Spleen (tissue), 11 donors: ENCODE results near the gene STK39. TPM values are rescaled to one million over a fixed set of nuclear protein-coding genes. Genes with fewer than 3 reads are reported as not detected.

Experiments used
- DNase-seq: peaks from one replicate; pipeline ENCODE4 v3.0.0-alpha.2; 2020
- H3K27ac ChIP-seq, 8 donors: fragments of 200-600 bp; sonication (generic) in 7 of 8; 1 replicate in 4 of 8; 2 replicates in 4 of 8; pipeline versions ENCODE4 v1.5.0 to v1.8.0; 2016 to 2021; ENCODE audit warnings: inconsistent platforms in 4 of 8, mild to moderate bottlenecking in 4 of 8, moderate library complexity in 1 of 8
- H3K27me3 ChIP-seq, 7 donors: fragments of 200-600 bp; sonication (generic) in 6 of 7; replicated peaks in 1 of 7; 1 replicate in 4 of 7; 2 replicates in 3 of 7; pipeline versions ENCODE4 v1.5.0 to v1.8.0; 2016 to 2021; ENCODE audit warnings: inconsistent platforms in 3 of 7, mild to moderate bottlenecking in 1 of 7
- H3K36me3 ChIP-seq, 6 donors: fragments of 200-600 bp; sonication (generic) in 5 of 6; 1 replicate in 4 of 6; 2 replicates in 2 of 6; pipeline versions ENCODE4 v1.5.0 to v1.8.0; 2016 to 2021; ENCODE audit warnings: inconsistent platforms in 2 of 6
- H3K4me1 ChIP-seq, 6 donors: fragments of 200-600 bp; sonication (generic) in 5 of 6; 1 replicate in 3 of 6; 2 replicates in 3 of 6; pipeline versions ENCODE4 v1.5.0 to v1.8.0; 2016 to 2021; ENCODE audit warnings: inconsistent platforms in 3 of 6
- H3K4me3 ChIP-seq, 8 donors: fragments of 200-600 bp; sonication (generic) in 7 of 8; 1 replicate in 4 of 8; 2 replicates in 4 of 8; pipeline versions ENCODE4 v1.5.0 to v1.8.0; 2016 to 2021; ENCODE audit warnings: inconsistent platforms in 4 of 8, mild to moderate bottlenecking in 4 of 8, moderate library complexity in 2 of 8
- H3K9me3 ChIP-seq, 8 donors: fragments of 200-600 bp; sonication (generic) in 7 of 8; 1 replicate in 4 of 8; 2 replicates in 4 of 8; pipeline versions ENCODE4 v1.5.0 to v1.8.0; 2016 to 2021; ENCODE audit warnings: inconsistent platforms in 4 of 8
- POLR2A ChIP-seq, 3 donors: fragments of 450-650 bp; IDR thresholded peaks; one replicate each; pipeline ENCODE4 v1.5.1; 2017; ENCODE audit warnings: antibody characterized with exemption in 3 of 3, mild to moderate bottlenecking in 1 of 3
- POLR2AphosphoS5 ChIP-seq, 3 donors: sonication (generic); formaldehyde crosslinking; IDR thresholded peaks; one replicate each; pipeline ENCODE4 v1.5.1; 2017; ENCODE audit warnings: antibody characterized with exemption in 3 of 3
- WGBS, 5 donors: extraction: QIAGEN DNeasy Blood & Tissue Kit in 3 of 5; methylation state at CpG; one replicate each; pipeline versions ENCODE4 v1.1.5 to v1.1.7; 2013 to 2018; 5-methylcytosine and 5-hydroxymethylcytosine counted together
- intact Hi-C: fragments of 100-400 bp; cut with DNase I; formaldehyde crosslinking; loops from one replicate; pipeline ENCODE4 v1.15.0; 2023; ENCODE audit warnings: low total_unique reads
- polyA plus RNA-seq, 3 donors: library from polyadenylated mRNA; stranded (reverse); fragments of 200-250 nt; gene quantifications; one replicate each; pipeline ENCODE4 v1.2.1, GENCODE V29; 2013
- total RNA-seq, 7 donors: library from RNA; depleted of rRNA in 3 of 7; stranded (reverse); fragments of >200 nt in 3 of 7; fragmentation: NEBNext Ultra II Directional in 4 of 7; extraction: Animal tissue kit (Norgen Biotek cat#: 25700) in 4 of 7; gene quantifications; one replicate each; pipeline versions ENCODE4 v1.1.0 to v1.2.1, GENCODE V29; 2016 to 2021
- TF ChIP-seq, protein P1 (sequence below), 11 experiments: fragments of 200-600 bp in 7 of 11; fragments of 450-650 bp in 4 of 11; sonication (generic) in 4 of 11; IDR thresholded peaks in 8 of 11; conservative IDR thresholded peaks in 3 of 11; 1 replicate in 7 of 11; 2 replicates in 4 of 11; pipeline versions ENCODE4 v1.4.0 to v1.8.0; 2016 to 2021; ENCODE audit warnings: antibody characterized with exemption in 11 of 11, inconsistent platforms in 4 of 11, mild to moderate bottlenecking in 1 of 11
- donor health status: healthy with polysubstance abuse.
- donor health status: DM: no; HTN: no; CAD: no; lungs with moderate emphysema.
- donor health status: DM: no; HTN: no; CAD: no.
- donor health status: Bipolar disorder and iron deficiency.
- donor health status: healthy.
- donor health status: DM: no; HTN: no; CAD: no.
- donor health status: DM: yes; HTN: yes; CAD: no.

STK39 gene
- total and polyA plus RNA-seq, 10 donors: 8.6 to 17.8 (median 11.0) TPM

DNA sequence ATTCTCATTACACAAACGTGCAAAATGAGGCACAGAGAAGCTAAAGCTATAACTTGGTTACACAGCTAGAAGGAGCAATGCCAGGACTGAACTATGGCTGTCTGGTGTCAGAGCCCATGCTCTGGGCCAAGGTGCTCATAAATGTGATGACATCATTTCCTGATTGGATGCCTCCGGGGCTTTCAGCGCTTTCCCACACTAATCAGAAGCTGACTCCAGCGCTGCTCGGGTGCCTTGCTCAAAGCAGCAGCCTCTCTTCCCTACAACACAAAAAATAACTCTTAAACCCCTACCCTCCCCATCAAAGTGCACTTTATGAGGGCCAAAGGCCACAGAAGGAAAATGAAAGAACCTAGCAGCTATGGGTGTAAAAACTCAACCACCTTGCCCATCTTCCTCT lies 90.7 kb downstream of the STK39 start:
- Histone ChIP-seq H3K4me3 (no peak overlapping the region), H3K27ac (peak overlapping the region in 1 of 8 donors; percentile 57), H3K36me3 (peaks cover 0 to 13% (median 2%) of the 10 kb centered on the region in 6 donors), H3K4me1 (peaks cover 0 to 14% (median 4%) of the 10 kb centered on the region in 6 donors), H3K27me3 (no peaks in the 10 kb centered on the region), H3K9me3 (no peaks in the 10 kb centered on the region)
- intact Hi-C loops: no loop called here
- TF ChIP-seq POLR2A (IDR thresholded peaks at IDR 0.05): no peak
- TF ChIP-seq POLR2AphosphoS5 (IDR thresholded peaks at IDR 0.05): no peak
- TF ChIP-seq, protein P1, sequence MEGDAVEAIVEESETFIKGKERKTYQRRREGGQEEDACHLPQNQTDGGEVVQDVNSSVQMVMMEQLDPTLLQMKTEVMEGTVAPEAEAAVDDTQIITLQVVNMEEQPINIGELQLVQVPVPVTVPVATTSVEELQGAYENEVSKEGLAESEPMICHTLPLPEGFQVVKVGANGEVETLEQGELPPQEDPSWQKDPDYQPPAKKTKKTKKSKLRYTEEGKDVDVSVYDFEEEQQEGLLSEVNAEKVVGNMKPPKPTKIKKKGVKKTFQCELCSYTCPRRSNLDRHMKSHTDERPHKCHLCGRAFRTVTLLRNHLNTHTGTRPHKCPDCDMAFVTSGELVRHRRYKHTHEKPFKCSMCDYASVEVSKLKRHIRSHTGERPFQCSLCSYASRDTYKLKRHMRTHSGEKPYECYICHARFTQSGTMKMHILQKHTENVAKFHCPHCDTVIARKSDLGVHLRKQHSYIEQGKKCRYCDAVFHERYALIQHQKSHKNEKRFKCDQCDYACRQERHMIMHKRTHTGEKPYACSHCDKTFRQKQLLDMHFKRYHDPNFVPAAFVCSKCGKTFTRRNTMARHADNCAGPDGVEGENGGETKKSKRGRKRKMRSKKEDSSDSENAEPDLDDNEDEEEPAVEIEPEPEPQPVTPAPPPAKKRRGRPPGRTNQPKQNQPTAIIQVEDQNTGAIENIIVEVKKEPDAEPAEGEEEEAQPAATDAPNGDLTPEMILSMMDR (IDR thresholded peaks at IDR 0.05 in 8 of 11, conservative IDR thresholded peaks at IDR 0.05 in 3 of 11): no peak
- no peak for DNase-seq
- 67 to 88% (median 79%) methylated on average over 5 of the region's 5 CpGs for WGBS, 5 donors

DNA sequence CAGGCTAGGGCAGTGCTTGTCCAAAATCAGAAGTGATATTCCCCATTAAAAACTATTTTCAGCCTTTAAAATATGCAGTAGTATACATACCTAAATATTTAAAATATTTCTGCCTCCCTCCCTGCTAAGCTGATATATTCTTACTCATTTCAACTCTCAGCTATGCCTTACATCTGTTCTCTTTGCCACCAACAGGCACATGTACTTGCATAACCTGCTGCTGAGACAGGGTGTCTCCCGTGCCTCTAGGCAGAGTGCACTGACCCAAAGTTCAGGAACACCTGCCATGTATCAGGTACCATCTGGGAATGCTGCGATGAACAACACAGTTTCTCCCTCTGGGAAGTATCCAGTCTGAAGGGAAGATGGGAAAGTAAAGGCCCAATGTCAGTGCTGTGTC lies 91.7 kb downstream of the STK39 start:
- no peak overlapping the region for H3K4me3 ChIP-seq
- intact Hi-C loops: no loop called here
- no peaks in the 10 kb centered on the region for H3K27me3 ChIP-seq
- TF ChIP-seq, protein P1 (IDR thresholded peaks at IDR 0.05 in 8 of 11, conservative IDR thresholded peaks at IDR 0.05 in 3 of 11): no peak
- TF ChIP-seq POLR2AphosphoS5 (IDR thresholded peaks at IDR 0.05) (no peak), POLR2A (IDR thresholded peaks at IDR 0.05) (no peak)
- H3K9me3 ChIP-seq: no peaks in the 10 kb centered on the region
- peak overlapping the region in 1 of 8 donors; percentile 11 for H3K27ac ChIP-seq
- peaks cover 0 to 10% (median 2%) of the 10 kb centered on the region in 6 donors for H3K36me3 ChIP-seq
- 93 to 100% (median 97%) methylated on average over 2 of the region's 2 CpGs for WGBS, 5 donors
- DNase-seq: no peak
- H3K4me1 ChIP-seq: peaks cover 0 to 14% (median 4%) of the 10 kb centered on the region in 6 donors

DNA sequence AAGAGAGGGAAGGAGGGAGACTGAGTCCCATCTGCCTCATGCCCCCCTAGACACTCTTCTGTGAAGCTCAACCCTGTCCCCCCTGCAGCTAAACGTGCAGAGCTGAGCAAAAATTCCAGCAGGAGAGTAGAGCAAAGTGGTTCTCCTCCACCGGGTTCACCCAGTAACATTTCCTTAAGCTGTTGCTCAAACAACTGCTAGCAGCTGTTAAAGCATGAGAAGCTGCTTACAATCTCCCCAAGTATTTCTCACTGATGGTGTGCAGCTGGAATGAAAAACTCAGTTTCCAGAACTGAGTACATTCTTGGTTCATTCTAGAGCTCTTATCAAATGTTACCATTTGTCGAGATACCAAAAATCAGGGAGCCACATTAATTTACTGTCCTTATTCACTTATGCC lies 92.3 kb downstream of the STK39 start:
- H3K27me3 ChIP-seq: no peaks in the 10 kb centered on the region
- 48 to 82% (median 71%) methylated on average over 3 of the region's 3 CpGs for WGBS, 5 donors
- H3K4me3 ChIP-seq: no peak overlapping the region
- no peaks in the 10 kb centered on the region for H3K9me3 ChIP-seq
- TF ChIP-seq POLR2AphosphoS5 (IDR thresholded peaks at IDR 0.05): no peak
- TF ChIP-seq, protein P1 (IDR thresholded peaks at IDR 0.05 in 8 of 11, conservative IDR thresholded peaks at IDR 0.05 in 3 of 11): no peak
- TF ChIP-seq POLR2A (IDR thresholded peaks at IDR 0.05): no peak
- H3K27ac ChIP-seq: peak overlapping the region in 2 of 8 donors; percentile 36 to 41
- intact Hi-C loops: no loop called here
- DNase-seq: no peak
- H3K4me1 ChIP-seq: peaks cover 0 to 18% (median 4%) of the 10 kb centered on the region in 6 donors
- H3K36me3 ChIP-seq: peaks cover 0 to 10% (median 2%) of the 10 kb centered on the region in 6 donors

DNA sequence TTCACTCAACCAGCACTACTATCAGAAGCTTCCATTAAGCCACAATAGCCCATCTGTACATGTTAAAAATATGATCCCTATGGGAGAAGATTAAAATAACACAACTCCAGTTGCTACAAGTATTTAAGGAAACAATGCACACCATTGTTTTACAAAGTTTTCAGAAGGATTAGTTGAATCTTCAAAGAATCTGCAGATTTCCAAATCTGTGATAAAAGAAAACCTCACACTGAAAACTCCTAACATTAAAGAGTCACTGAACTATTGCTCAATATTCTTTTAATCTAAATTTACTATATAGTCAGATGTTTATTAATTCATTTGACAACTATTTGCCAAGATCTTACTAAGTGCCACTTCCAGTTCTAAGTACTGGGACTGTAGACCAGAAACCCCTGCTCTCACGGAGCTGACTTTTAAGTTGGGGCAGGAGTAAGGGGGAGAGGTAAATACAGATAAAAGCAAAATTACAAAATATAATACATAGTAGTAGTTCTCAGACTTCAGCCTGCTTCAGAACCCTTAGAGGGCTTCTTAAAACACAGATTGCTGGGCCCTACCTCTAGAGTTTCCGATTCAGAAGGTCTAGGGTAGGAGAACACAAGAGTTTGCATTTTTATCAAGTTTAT lies 94.4 kb downstream of the STK39 start:
- no peak for TF ChIP-seq POLR2A (IDR thresholded peaks at IDR 0.05)
- TF ChIP-seq, protein P1 (IDR thresholded peaks at IDR 0.05 in 8 of 11, conservative IDR thresholded peaks at IDR 0.05 in 3 of 11): no peak
- TF ChIP-seq POLR2AphosphoS5 (IDR thresholded peaks at IDR 0.05): no peak
- 92 to 99% (median 94%) methylated on average over 2 of the region's 2 CpGs for WGBS, 5 donors

More for the DNA sequence above, 94.4 kb downstream of the STK39 start:
- DNase-seq: no peak
- H3K27ac ChIP-seq: no peak overlapping the region
- H3K9me3 ChIP-seq: no peaks in the 10 kb centered on the region
- peaks cover 0 to 5% (median 0%) of the 10 kb centered on the region in 6 donors for H3K36me3 ChIP-seq
- H3K4me1 ChIP-seq: peaks cover 0 to 38% (median 8%) of the 10 kb centered on the region in 6 donors
- no peak overlapping the region for H3K4me3 ChIP-seq
- intact Hi-C loops: no loop called here
- H3K27me3 ChIP-seq: no peaks in the 10 kb centered on the region
